GM23338 (cell line): ENCODE measurements around the gene KRTAP19-7. TPM values are rescaled to one million over a fixed set of nuclear protein-coding genes. Genes with fewer than 3 reads are reported as not detected.

ENCODE experiments used
- ATAC-seq: fragments of 200-7000 bp; cut with Tn5 transposase; 3 replicates; pipeline ENCODE4 v1.9.1; 2020
- DNase-seq: peaks from one replicate; pipeline ENCODE4 v3.0.0-alpha.2; 2015; ENCODE audit warnings: low spot score
- H2AFZ ChIP-seq: fragments of 200-600 bp; sonication (generic); 2 replicates; pipeline ENCODE4 v1.8.0; 2016; ENCODE audit warnings: antibody characterized with exemption, mild to moderate bottlenecking, moderate library complexity
- H3F3A ChIP-seq: fragments of 200-600 bp; sonication (generic); replicated peaks from 2 replicates; pipeline ENCODE4 v1.8.0; 2017; ENCODE audit warnings: antibody characterized with exemption, mixed run types, low read depth
- H3K27ac ChIP-seq: fragments of 200-600 bp; sonication (generic); 2 replicates; pipeline ENCODE4 v1.6.1; 2016; ENCODE audit warnings: low read depth
- H3K27me3 ChIP-seq: fragments of 200-600 bp; sonication (generic); 2 replicates; pipeline ENCODE4 v1.8.0; 2016; ENCODE audit warnings: mild to moderate bottlenecking, mixed run types, moderate library complexity; ENCODE audit not compliant: insufficient read depth
- H3K36me3 ChIP-seq: fragments of 200-600 bp; sonication (generic); 2 replicates; pipeline ENCODE4 v1.8.0; 2016; ENCODE audit warnings: mild to moderate bottlenecking; ENCODE audit not compliant: insufficient read depth
- H3K4me1 ChIP-seq: fragments of 200-600 bp; sonication (generic); 2 replicates; pipeline ENCODE4 v1.8.0; 2016; ENCODE audit warnings: mild to moderate bottlenecking, moderate library complexity; ENCODE audit not compliant: insufficient read depth
- H3K4me2 ChIP-seq: fragments of 200-600 bp; sonication (generic); 2 replicates; pipeline ENCODE4 v1.7.1; 2017; ENCODE audit warnings: mixed run types
- H3K4me3 ChIP-seq: fragments of 200-600 bp; sonication (generic); 2 replicates; pipeline ENCODE4 v1.6.1; 2016; ENCODE audit warnings: mixed run types
- H3K79me2 ChIP-seq: fragments of 200-600 bp; sonication (generic); replicated peaks from 2 replicates; pipeline ENCODE4 v1.8.0; 2017; ENCODE audit warnings: mild to moderate bottlenecking; ENCODE audit not compliant: insufficient read depth
- H3K9me2 ChIP-seq: fragments of 200-600 bp; sonication (generic); 2 replicates; pipeline ENCODE4 v1.8.0; 2017; ENCODE audit not compliant: insufficient read depth
- H4K20me1 ChIP-seq: fragments of 200-600 bp; sonication (generic); replicated peaks from 2 replicates; pipeline ENCODE4 v1.8.0; 2017; ENCODE audit warnings: mild to moderate bottlenecking; ENCODE audit not compliant: insufficient read depth
- H3K27ac Mint-ChIP-seq: 2 replicates; pipeline ENCODE4 v1.8.0; 2020; ENCODE audit warnings: inconsistent platforms, mild to moderate bottlenecking, moderate library complexity, mixed read lengths
- H3K27me3 Mint-ChIP-seq: 3 replicates; pipeline ENCODE4 v1.8.0; 2022; ENCODE audit warnings: low read depth, mild to moderate bottlenecking, moderate library complexity, mixed read lengths, inconsistent platforms; ENCODE audit not compliant: insufficient read depth, poor library complexity
- H3K36me3 Mint-ChIP-seq: 3 replicates; pipeline ENCODE4 v1.8.0; 2021; ENCODE audit warnings: low read depth, mild to moderate bottlenecking, inconsistent platforms, moderate library complexity, mixed read lengths
- H3K4me1 Mint-ChIP-seq: 3 replicates; pipeline ENCODE4 v1.8.0; 2020; ENCODE audit warnings: mild to moderate bottlenecking, inconsistent platforms, mixed read lengths
- H3K4me3 Mint-ChIP-seq: 3 replicates; pipeline ENCODE4 v1.8.0; 2021; ENCODE audit warnings: moderate library complexity, mild to moderate bottlenecking, inconsistent platforms, mixed read lengths
- H3K9me3 Mint-ChIP-seq: 3 replicates; pipeline ENCODE4 v1.8.0; 2020; ENCODE audit warnings: moderate library complexity, mild to moderate bottlenecking, inconsistent platforms, mixed read lengths
- CREB1 ChIP-seq: fragments of 250-450 bp; sonication (Bioruptor Pico); IDR thresholded peaks from 2 replicates; pipeline ENCODE4 v1.5.0; 2020; ENCODE audit warnings: low read depth, mild to moderate bottlenecking, moderate library complexity
- STAT1 ChIP-seq: IDR thresholded peaks from one replicate; pipeline ENCODE4 v1.6.1; 2016; ENCODE audit warnings: antibody characterized with exemption; ENCODE audit not compliant: unreplicated experiment
- ZNF114 ChIP-seq: fragments of 250-450 bp; sonication (Bioruptor Pico); IDR thresholded peaks from 2 replicates; pipeline ENCODE4 v1.5.0; 2020; ENCODE audit warnings: mild to moderate bottlenecking, moderate library complexity
- ZNF331 ChIP-seq: fragments of 250-450 bp; sonication (Bioruptor Pico); IDR thresholded peaks from 2 replicates; pipeline ENCODE4 v1.5.0; 2020; ENCODE audit warnings: low read depth, mild to moderate bottlenecking, moderate library complexity
- polyA plus RNA-seq: library from polyadenylated mRNA; unstranded; fragments of >200 nt; fragmentation: Nextera tagmentation; extraction: Ambion mirVana; gene quantifications from 2 replicates; pipeline ENCODE4 v1.2.1, GENCODE V29; 2016
- total RNA-seq: library from RNA; depleted of rRNA; stranded (reverse); fragments of >200 nt; shearing (Covaris generic); gene quantifications from 2 replicates; pipeline ENCODE4 v1.2.3, GENCODE V29; 2014
- TF ChIP-seq, protein P1 (sequence below): IDR thresholded peaks from 2 replicates; pipeline ENCODE4 v1.6.1; 2016; ENCODE audit warnings: antibody characterized with exemption
- TF ChIP-seq, protein P2 (sequence below), 2 experiments: fragments of 200-600 bp in 1 of 2; sonication (generic) in 1 of 2; conservative IDR thresholded peaks; 2 replicates each; pipeline versions ENCODE4 v1.5.1 to v1.6.1; 2016 to 2017; ENCODE audit warnings: antibody characterized with exemption in 2 of 2, low read depth in 2 of 2, mild to moderate bottlenecking in 2 of 2, moderate library complexity in 1 of 2
- TF ChIP-seq, protein P3 (sequence below): IDR thresholded peaks from one replicate; pipeline ENCODE4 v1.6.1; 2018; ENCODE audit warnings: antibody characterized with exemption; ENCODE audit not compliant: unreplicated experiment

The KRTAP19-7 gene
- total and polyA plus RNA-seq, 2 experiments from 2014 or later: not detected

DNA sequence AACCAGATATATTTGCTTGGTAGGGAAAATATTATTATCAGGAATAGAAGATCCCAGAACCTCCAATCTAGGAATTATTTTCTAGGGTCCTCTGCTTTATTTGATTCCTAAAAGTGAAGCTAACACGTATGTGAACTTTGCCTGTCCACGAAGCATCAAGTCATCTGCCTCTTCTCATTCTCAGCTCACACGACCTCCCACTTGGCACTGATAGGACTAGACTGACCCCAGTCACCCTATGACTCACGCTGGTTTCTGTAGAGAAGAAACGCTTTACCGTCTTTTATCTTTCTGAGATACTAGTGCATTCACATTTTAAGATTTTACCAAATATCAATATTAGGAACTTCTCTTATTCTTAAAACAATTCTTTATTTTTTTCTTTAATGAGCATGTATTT lies 2.0 kb upstream of the KRTAP19-7 start:
- H3K79me2 ChIP-seq: no peaks in the 10 kb centered on the region
- no peaks in the 10 kb centered on the region for H4K20me1 ChIP-seq
- no peaks in the 10 kb centered on the region for H3K4me1 ChIP-seq
- no peak overlapping the region for H3K4me2 ChIP-seq
- ATAC-seq (no peak), DNase-seq (no peak)
- no peaks in the 10 kb centered on the region for H3F3A ChIP-seq
- no peaks in the 10 kb centered on the region for H3K9me2 ChIP-seq
- no peaks in the 10 kb centered on the region for H3K36me3 Mint-ChIP-seq
- H3K36me3 ChIP-seq: no peaks in the 10 kb centered on the region
- H3K27ac ChIP-seq: no peak overlapping the region
- no peaks in the 10 kb centered on the region for H3K4me1 Mint-ChIP-seq
- no peak overlapping the region for H3K4me3 Mint-ChIP-seq
- H3K4me3 ChIP-seq: no peak overlapping the region
- TF ChIP-seq, protein P1, sequence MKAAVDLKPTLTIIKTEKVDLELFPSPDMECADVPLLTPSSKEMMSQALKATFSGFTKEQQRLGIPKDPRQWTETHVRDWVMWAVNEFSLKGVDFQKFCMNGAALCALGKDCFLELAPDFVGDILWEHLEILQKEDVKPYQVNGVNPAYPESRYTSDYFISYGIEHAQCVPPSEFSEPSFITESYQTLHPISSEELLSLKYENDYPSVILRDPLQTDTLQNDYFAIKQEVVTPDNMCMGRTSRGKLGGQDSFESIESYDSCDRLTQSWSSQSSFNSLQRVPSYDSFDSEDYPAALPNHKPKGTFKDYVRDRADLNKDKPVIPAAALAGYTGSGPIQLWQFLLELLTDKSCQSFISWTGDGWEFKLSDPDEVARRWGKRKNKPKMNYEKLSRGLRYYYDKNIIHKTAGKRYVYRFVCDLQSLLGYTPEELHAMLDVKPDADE: no peak
- TF ChIP-seq, protein P2, sequence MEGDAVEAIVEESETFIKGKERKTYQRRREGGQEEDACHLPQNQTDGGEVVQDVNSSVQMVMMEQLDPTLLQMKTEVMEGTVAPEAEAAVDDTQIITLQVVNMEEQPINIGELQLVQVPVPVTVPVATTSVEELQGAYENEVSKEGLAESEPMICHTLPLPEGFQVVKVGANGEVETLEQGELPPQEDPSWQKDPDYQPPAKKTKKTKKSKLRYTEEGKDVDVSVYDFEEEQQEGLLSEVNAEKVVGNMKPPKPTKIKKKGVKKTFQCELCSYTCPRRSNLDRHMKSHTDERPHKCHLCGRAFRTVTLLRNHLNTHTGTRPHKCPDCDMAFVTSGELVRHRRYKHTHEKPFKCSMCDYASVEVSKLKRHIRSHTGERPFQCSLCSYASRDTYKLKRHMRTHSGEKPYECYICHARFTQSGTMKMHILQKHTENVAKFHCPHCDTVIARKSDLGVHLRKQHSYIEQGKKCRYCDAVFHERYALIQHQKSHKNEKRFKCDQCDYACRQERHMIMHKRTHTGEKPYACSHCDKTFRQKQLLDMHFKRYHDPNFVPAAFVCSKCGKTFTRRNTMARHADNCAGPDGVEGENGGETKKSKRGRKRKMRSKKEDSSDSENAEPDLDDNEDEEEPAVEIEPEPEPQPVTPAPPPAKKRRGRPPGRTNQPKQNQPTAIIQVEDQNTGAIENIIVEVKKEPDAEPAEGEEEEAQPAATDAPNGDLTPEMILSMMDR (conservative IDR thresholded peaks at IDR 0.05; ENCODE audit: low read depth in 2 of 2): no peak
- TF ChIP-seq ZNF331 (CRISPR knock-in tag): no peak
- TF ChIP-seq CREB1 (CRISPR knock-in tag): no peak
- TF ChIP-seq, protein P3, sequence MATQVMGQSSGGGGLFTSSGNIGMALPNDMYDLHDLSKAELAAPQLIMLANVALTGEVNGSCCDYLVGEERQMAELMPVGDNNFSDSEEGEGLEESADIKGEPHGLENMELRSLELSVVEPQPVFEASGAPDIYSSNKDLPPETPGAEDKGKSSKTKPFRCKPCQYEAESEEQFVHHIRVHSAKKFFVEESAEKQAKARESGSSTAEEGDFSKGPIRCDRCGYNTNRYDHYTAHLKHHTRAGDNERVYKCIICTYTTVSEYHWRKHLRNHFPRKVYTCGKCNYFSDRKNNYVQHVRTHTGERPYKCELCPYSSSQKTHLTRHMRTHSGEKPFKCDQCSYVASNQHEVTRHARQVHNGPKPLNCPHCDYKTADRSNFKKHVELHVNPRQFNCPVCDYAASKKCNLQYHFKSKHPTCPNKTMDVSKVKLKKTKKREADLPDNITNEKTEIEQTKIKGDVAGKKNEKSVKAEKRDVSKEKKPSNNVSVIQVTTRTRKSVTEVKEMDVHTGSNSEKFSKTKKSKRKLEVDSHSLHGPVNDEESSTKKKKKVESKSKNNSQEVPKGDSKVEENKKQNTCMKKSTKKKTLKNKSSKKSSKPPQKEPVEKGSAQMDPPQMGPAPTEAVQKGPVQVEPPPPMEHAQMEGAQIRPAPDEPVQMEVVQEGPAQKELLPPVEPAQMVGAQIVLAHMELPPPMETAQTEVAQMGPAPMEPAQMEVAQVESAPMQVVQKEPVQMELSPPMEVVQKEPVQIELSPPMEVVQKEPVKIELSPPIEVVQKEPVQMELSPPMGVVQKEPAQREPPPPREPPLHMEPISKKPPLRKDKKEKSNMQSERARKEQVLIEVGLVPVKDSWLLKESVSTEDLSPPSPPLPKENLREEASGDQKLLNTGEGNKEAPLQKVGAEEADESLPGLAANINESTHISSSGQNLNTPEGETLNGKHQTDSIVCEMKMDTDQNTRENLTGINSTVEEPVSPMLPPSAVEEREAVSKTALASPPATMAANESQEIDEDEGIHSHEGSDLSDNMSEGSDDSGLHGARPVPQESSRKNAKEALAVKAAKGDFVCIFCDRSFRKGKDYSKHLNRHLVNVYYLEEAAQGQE: no peak
- no peak for TF ChIP-seq ZNF114 (CRISPR knock-in tag)
- no peak for TF ChIP-seq STAT1
- no peaks in the 10 kb centered on the region for H3K27me3 ChIP-seq
- no peaks in the 10 kb centered on the region for H3K9me3 Mint-ChIP-seq
- no peak overlapping the region for H2AFZ ChIP-seq
- H3K27ac Mint-ChIP-seq: no peak overlapping the region; the same call in 1 of the 2 replicates
- no peaks in the 10 kb centered on the region for H3K27me3 Mint-ChIP-seq

DNA sequence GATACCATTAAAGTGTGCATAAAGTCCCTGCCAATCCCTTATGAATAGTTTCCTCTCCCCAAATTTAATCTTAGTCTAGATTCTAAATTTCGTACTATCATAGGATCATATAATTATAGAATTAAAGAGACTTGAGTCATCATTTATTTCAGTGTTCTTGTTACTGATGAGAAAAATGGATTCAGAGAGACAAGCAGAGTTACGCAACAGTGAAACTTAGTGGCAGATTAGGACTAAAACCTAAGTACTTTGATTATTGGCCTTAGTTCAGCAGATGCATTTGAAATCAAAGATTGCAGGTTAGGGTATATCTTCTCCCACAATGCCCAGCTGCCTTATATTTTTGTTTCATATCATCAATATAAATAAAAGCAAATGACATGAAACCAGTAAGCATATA lies 843 bp upstream of the KRTAP19-7 start:
- H3K4me3 ChIP-seq: no peak overlapping the region
- ATAC-seq (no peak), DNase-seq (no peak)
- no peaks in the 10 kb centered on the region for H3K79me2 ChIP-seq
- no peak overlapping the region for H3K27ac ChIP-seq
- H3K36me3 ChIP-seq: no peaks in the 10 kb centered on the region
- TF ChIP-seq STAT1 (no peak), ZNF114 (CRISPR knock-in tag) (no peak)
- H4K20me1 ChIP-seq: no peaks in the 10 kb centered on the region
- Mint-ChIP-seq H3K4me1 (no peaks in the 10 kb centered on the region), H3K27ac (no peak overlapping the region), H3K27me3 (no peaks in the 10 kb centered on the region), H3K36me3 (no peaks in the 10 kb centered on the region), H3K4me3 (no peak overlapping the region), H3K9me3 (no peaks in the 10 kb centered on the region)
- H3K4me1 ChIP-seq: no peaks in the 10 kb centered on the region
- H3K27me3 ChIP-seq: no peaks in the 10 kb centered on the region
- no peaks in the 10 kb centered on the region for H3K9me2 ChIP-seq
- H3K4me2 ChIP-seq: no peak overlapping the region
- no peaks in the 10 kb centered on the region for H3F3A ChIP-seq
- no peak overlapping the region for H2AFZ ChIP-seq
